Measurements from ENCODE around the gene EEPD1.

DNA sequence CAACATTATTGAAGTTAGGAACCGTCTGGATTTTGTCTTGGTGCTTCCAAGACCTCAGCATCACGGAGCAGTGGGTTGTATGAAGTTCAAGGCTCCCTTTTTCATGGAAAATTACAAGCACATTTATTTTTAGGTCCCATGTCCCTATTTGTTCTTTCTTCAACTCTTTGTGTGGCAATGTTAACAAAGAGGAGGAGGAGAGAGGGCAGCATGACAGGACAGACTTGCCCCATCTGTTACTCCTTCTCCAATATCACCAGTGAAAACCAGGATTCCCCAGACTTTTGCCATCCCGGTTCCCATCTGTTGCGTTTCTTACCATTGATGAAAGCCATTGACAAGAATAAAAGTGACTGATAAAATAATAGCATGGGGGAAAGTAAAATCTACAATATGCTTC lies 28.6 kb downstream of the EEPD1 start:
- TF ChIP-seq, protein P1, sequence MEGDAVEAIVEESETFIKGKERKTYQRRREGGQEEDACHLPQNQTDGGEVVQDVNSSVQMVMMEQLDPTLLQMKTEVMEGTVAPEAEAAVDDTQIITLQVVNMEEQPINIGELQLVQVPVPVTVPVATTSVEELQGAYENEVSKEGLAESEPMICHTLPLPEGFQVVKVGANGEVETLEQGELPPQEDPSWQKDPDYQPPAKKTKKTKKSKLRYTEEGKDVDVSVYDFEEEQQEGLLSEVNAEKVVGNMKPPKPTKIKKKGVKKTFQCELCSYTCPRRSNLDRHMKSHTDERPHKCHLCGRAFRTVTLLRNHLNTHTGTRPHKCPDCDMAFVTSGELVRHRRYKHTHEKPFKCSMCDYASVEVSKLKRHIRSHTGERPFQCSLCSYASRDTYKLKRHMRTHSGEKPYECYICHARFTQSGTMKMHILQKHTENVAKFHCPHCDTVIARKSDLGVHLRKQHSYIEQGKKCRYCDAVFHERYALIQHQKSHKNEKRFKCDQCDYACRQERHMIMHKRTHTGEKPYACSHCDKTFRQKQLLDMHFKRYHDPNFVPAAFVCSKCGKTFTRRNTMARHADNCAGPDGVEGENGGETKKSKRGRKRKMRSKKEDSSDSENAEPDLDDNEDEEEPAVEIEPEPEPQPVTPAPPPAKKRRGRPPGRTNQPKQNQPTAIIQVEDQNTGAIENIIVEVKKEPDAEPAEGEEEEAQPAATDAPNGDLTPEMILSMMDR (IDR thresholded peaks at IDR 0.05): no peak
- TF ChIP-seq POLR2A (IDR thresholded peaks at IDR 0.05) (no peak), POLR2AphosphoS5 (IDR thresholded peaks at IDR 0.05; ENCODE audit: insufficient read depth in 1 of 2, low read depth in 1 of 2) (no peak)
